ENCODE results near the gene BLACAT1. TPM values are rescaled to one million over a fixed set of nuclear protein-coding genes. Genes with fewer than 3 reads are reported as not detected.

The BLACAT1 gene
- total and polyA plus RNA-seq, 2 of the 13 experiments (the other 11 are each of a cell fraction or from before 2014, with no cell fraction given): 1.2 to 2.8 TPM

DNA sequence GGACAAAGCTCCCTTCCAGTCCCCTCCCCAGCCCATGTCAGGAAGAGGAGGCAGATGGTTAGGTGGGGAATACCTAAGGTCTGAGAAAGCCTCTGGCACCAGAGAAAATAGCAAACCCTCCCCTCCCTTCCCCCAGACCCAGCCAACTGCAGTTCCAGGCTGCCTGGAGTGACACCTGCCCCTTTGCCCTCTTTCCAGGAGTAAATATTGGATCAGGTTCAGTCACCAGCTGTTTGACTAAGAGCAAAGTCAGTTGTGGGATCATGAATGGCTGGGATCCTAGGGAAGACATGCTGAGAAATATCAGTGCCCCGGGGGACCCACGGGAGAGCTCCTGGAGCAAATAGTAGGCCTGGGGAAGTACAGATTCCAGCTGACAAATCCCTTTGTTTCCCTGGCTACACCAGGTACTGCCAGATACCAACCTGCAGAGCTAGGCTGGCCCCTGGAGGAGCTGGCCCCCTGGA, 36.4 kb upstream of the BLACAT1 start (continued):
- TF ChIP-seq, protein P1, sequence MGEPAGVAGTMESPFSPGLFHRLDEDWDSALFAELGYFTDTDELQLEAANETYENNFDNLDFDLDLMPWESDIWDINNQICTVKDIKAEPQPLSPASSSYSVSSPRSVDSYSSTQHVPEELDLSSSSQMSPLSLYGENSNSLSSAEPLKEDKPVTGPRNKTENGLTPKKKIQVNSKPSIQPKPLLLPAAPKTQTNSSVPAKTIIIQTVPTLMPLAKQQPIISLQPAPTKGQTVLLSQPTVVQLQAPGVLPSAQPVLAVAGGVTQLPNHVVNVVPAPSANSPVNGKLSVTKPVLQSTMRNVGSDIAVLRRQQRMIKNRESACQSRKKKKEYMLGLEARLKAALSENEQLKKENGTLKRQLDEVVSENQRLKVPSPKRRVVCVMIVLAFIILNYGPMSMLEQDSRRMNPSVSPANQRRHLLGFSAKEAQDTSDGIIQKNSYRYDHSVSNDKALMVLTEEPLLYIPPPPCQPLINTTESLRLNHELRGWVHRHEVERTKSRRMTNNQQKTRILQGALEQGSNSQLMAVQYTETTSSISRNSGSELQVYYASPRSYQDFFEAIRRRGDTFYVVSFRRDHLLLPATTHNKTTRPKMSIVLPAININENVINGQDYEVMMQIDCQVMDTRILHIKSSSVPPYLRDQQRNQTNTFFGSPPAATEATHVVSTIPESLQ (CRISPR knock-in tag; conservative IDR thresholded peaks at IDR 0.05): no peak
- no peak for TF ChIP-seq ZNF350 (CRISPR knock-in tag; IDR thresholded peaks at IDR 0.05; ENCODE audit: borderline replicate concordance, low read depth)
- no peak for TF ChIP-seq MTF1 (CRISPR knock-in tag; IDR thresholded peaks at IDR 0.05)
- no peak for TF ChIP-seq ZNF207 (IDR thresholded peaks at IDR 0.05; ENCODE audit: borderline replicate concordance)
- TF ChIP-seq, protein P2, sequence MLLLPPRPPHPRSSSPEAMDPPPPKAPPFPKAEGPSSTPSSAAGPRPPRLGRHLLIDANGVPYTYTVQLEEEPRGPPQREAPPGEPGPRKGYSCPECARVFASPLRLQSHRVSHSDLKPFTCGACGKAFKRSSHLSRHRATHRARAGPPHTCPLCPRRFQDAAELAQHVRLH (CRISPR knock-in tag; IDR thresholded peaks at IDR 0.05; ENCODE audit: borderline replicate concordance, low read depth): no peak
- TF ChIP-seq ZNF253 (CRISPR knock-in tag; IDR thresholded peaks at IDR 0.05; ENCODE audit: borderline replicate concordance): no peak
- TF ChIP-seq JDP2 (CRISPR knock-in tag; IDR thresholded peaks at IDR 0.05; ENCODE audit: borderline replicate concordance): no peak
- 0 out of 2 replicates have a peak, but pooled peaks have one; percentile 27 for TF ChIP-seq NFIC (IDR thresholded peaks at IDR 0.05; ENCODE audit: low read length)
- TF ChIP-seq ZNF136 (CRISPR knock-in tag; IDR thresholded peaks at IDR 0.05; ENCODE audit: low read depth): no peak
- 0 out of 2 replicates have a peak, but pooled peaks have one; percentile 1 for TF ChIP-seq NFKB2 (CRISPR knock-in tag; IDR thresholded peaks at IDR 0.05; ENCODE audit: borderline replicate concordance)
- TF ChIP-seq ZNF713 (CRISPR knock-in tag; IDR thresholded peaks at IDR 0.05): no peak
- no peak for TF ChIP-seq ZNF530 (CRISPR knock-in tag; IDR thresholded peaks at IDR 0.05; ENCODE audit: low read depth)
- no peak for TF ChIP-seq ZNF337 (CRISPR knock-in tag; IDR thresholded peaks at IDR 0.05; ENCODE audit: borderline replicate concordance, low read depth)
- no peak for TF ChIP-seq POLR2G (IDR thresholded peaks at IDR 0.05; ENCODE audit: low read depth, low read length)
- no peak for TF ChIP-seq ZNF383 (CRISPR knock-in tag; IDR thresholded peaks at IDR 0.05; ENCODE audit: borderline replicate concordance)
- TF ChIP-seq, protein P3, sequence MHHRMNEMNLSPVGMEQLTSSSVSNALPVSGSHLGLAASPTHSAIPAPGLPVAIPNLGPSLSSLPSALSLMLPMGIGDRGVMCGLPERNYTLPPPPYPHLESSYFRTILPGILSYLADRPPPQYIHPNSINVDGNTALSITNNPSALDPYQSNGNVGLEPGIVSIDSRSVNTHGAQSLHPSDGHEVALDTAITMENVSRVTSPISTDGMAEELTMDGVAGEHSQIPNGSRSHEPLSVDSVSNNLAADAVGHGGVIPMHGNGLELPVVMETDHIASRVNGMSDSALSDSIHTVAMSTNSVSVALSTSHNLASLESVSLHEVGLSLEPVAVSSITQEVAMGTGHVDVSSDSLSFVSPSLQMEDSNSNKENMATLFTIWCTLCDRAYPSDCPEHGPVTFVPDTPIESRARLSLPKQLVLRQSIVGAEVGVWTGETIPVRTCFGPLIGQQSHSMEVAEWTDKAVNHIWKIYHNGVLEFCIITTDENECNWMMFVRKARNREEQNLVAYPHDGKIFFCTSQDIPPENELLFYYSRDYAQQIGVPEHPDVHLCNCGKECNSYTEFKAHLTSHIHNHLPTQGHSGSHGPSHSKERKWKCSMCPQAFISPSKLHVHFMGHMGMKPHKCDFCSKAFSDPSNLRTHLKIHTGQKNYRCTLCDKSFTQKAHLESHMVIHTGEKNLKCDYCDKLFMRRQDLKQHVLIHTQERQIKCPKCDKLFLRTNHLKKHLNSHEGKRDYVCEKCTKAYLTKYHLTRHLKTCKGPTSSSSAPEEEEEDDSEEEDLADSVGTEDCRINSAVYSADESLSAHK (CRISPR knock-in tag; IDR thresholded peaks at IDR 0.05; ENCODE audit: borderline replicate concordance): no peak
- TF ChIP-seq, protein P4, sequence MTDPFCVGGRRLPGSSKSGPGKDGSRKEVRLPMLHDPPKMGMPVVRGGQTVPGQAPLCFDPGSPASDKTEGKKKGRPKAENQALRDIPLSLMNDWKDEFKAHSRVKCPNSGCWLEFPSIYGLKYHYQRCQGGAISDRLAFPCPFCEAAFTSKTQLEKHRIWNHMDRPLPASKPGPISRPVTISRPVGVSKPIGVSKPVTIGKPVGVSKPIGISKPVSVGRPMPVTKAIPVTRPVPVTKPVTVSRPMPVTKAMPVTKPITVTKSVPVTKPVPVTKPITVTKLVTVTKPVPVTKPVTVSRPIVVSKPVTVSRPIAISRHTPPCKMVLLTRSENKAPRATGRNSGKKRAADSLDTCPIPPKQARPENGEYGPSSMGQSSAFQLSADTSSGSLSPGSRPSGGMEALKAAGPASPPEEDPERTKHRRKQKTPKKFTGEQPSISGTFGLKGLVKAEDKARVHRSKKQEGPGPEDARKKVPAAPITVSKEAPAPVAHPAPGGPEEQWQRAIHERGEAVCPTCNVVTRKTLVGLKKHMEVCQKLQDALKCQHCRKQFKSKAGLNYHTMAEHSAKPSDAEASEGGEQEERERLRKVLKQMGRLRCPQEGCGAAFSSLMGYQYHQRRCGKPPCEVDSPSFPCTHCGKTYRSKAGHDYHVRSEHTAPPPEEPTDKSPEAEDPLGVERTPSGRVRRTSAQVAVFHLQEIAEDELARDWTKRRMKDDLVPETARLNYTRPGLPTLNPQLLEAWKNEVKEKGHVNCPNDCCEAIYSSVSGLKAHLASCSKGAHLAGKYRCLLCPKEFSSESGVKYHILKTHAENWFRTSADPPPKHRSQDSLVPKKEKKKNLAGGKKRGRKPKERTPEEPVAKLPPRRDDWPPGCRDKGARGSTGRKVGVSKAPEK (CRISPR knock-in tag; IDR thresholded peaks at IDR 0.05; ENCODE audit: borderline replicate concordance): no peak
- no peak; the same call in 1 of the 2 replicates for TF ChIP-seq ZNF788 (CRISPR knock-in tag; IDR thresholded peaks at IDR 0.05; ENCODE audit: borderline replicate concordance)
- no peak for TF ChIP-seq ZFP41 (CRISPR knock-in tag; IDR thresholded peaks at IDR 0.05; ENCODE audit: borderline replicate concordance)
- no peak for TF ChIP-seq ZNF468 (CRISPR knock-in tag; IDR thresholded peaks at IDR 0.05)
- TF ChIP-seq GTF3A (CRISPR knock-in tag; conservative IDR thresholded peaks at IDR 0.05): no peak
- no peak for TF ChIP-seq ZKSCAN5 (CRISPR knock-in tag; IDR thresholded peaks at IDR 0.05)
- no peak for TF ChIP-seq HOXA7 (CRISPR knock-in tag; IDR thresholded peaks at IDR 0.05)

Measured in HepG2 (cell line).